Fibroblast of villous mesenchyme (primary cell): ENCODE measurements around the gene ANKRD61. TPM values are rescaled to one million over a fixed set of nuclear protein-coding genes. Genes with fewer than 3 reads are reported as not detected.
"Not testable (repeated sequence)": the region's sequence is repeated elsewhere in the genome, so short reads cannot be mapped to it uniquely, and the experiment has no call there.

Experiments
- DNase-seq: peaks from one replicate; pipeline ENCODE4 v3.0.0-alpha.2; 2010; ENCODE audit warnings: low read depth
- H3K4me3 ChIP-seq: 2 replicates; pipeline ENCODE4 v1.5.1; 2011; ENCODE audit warnings: low read depth, mild to moderate bottlenecking, low read length
- total RNA-seq: library from RNA; depleted of rRNA; stranded (reverse); fragments of >200 nt; gene quantifications from 2 replicates; pipeline ENCODE4 v1.2.3, GENCODE V29; 2012
- TF ChIP-seq, protein P1 (sequence below): IDR thresholded peaks from 2 replicates; pipeline ENCODE4 v1.5.1; 2012; ENCODE audit warnings: low read depth, mild to moderate bottlenecking, low read length; ENCODE audit not compliant: insufficient read depth

The ANKRD61 gene
- not detected in 2 replicates for total RNA-seq

DNA sequence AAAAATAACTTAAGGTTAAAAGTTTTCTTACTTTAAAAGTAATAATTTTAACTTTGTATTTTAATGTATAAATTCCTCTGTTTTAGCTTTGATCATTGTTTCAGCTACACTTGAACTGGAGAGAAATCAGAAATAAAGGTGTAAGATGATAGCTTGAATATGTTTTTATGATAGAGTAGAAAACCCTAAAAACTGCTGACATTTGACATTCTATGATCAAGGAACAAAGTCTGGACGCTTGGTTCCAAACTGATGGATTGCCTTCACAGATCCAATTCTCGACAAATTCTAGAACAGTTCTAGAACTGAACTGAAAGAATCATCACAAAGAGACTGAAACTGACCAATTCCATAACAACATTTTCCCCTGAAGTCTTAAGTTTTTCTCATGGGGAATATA lies at the start of gene ANKRD61:
TSS of gene ANKRD61 (plus strand) at position 389 of the 400 bp plus-strand sequence. CDS start at position 389, 0 bp downstream.
- TF ChIP-seq, protein P1, sequence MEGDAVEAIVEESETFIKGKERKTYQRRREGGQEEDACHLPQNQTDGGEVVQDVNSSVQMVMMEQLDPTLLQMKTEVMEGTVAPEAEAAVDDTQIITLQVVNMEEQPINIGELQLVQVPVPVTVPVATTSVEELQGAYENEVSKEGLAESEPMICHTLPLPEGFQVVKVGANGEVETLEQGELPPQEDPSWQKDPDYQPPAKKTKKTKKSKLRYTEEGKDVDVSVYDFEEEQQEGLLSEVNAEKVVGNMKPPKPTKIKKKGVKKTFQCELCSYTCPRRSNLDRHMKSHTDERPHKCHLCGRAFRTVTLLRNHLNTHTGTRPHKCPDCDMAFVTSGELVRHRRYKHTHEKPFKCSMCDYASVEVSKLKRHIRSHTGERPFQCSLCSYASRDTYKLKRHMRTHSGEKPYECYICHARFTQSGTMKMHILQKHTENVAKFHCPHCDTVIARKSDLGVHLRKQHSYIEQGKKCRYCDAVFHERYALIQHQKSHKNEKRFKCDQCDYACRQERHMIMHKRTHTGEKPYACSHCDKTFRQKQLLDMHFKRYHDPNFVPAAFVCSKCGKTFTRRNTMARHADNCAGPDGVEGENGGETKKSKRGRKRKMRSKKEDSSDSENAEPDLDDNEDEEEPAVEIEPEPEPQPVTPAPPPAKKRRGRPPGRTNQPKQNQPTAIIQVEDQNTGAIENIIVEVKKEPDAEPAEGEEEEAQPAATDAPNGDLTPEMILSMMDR, result no peak
- no peak for DNase-seq
- H3K4me3 ChIP-seq, result no peak within 1 kb of the TSS

DNA sequence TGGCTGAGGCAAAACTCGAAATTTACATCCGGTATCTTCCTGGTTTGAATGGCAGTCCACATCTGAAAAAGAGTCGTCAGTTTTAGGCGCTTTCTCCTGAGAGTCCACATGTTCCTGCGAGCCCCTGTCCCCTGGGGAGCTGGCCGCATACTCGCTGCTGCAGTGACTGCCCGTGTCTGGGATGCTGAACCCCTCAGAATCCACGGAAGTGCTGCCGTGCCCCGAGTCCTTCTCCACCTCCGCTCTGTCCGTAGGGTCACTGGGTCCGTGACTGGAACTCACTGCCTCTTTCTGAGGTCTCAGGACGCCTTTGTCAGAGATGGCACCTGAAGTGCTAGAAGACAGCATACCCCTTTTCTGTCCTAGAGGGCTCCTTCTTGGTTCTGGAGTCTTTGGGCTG lies 44.1 kb upstream of the ANKRD61 start:
- not testable (repeated sequence) for H3K4me3 ChIP-seq, DNase-seq

DNA sequence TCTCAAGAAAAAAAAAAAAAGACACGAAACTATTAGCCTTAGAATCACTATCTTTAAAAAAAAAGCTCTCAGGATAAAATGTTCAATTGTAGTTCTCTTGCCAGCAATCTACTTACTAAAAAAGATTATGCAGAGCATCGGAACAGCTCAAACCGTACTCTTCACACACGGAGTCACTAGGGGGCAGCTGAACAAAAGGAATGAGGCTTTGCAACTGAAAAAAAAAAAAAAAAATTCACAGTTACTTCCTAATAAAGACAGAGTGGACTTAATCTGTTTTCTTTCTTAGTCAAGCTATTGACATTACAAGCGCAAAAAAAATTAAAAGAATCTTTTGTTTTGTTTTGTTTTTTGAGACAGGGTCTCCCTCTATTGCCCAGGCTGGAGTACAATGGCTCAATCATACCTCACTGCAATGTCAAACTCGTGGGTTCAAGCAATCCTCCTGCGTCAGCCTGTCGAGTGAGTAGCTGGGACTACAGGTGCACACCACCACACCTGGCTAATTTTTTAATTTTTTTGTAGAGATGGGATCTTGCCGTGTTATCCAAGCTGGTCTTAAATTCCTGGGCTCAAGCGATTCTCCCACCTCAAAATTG lies 33.9 kb upstream of the ANKRD61 start:
- TF ChIP-seq, protein P1, result peak; percentile 68
- DNase-seq, result peak; percentile 74

DNA sequence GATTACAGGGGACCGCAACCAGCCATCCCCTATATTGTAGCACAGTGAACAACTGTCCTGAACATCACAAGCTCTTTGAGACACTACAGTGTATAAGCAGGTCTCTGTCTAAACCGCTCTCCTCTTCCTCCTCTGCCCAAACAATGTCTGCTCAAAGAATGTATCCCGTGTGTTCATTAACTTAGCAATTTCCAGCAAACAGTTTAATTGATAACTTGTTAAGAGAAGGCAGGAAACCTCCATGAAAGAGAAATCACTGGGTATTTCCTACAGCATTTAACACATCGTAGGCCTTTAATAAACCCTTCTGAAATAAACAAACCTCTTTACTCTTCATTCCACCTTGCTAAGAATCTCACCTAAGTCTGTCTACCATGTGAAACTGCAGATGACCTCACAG lies 23.8 kb upstream of the ANKRD61 start:
- TF ChIP-seq, protein P1, result no peak
- H3K4me3 ChIP-seq, result no peak overlapping the region
- no peak for DNase-seq

More for the DNA sequence above, 33.9 kb upstream of the ANKRD61 start:
- H3K4me3 ChIP-seq, result no peak overlapping the region

DNA sequence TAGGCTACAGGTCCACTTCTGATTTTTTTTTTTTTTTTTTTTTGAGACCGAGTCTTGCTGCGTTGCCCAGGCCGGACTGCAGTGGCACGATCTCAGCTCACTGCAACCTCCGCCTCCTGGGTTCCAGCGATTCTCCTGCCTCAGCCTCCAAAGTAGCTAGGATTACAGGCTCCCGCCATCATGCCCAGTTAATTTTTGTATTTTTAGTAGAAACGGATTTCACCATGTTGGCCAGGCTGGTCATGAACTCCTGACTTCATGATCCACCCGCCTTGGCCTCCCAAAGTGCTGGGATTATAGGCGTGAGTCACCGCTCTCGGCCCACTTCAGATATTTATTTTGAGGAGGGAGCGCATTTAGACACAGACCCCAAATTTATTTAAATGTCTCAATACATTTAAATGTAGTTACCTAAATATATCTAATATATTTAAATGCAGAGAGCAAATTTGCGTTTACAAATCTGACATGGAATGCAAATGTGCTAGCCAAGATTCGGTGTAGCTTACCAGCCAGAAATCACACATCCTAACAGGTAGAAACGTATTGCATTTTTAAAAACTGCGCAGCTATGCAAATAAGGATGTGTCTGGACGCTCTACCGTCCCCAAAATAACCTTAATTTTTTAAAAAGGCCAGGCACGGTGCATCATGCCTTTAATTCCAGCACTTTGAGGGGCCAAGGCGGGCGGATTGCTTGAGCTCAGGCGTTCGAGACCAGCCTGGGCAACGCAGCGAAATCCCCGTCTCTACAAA lies 23.2 kb upstream of the ANKRD61 start:
- DNase-seq, result peak; percentile 31

DNA sequence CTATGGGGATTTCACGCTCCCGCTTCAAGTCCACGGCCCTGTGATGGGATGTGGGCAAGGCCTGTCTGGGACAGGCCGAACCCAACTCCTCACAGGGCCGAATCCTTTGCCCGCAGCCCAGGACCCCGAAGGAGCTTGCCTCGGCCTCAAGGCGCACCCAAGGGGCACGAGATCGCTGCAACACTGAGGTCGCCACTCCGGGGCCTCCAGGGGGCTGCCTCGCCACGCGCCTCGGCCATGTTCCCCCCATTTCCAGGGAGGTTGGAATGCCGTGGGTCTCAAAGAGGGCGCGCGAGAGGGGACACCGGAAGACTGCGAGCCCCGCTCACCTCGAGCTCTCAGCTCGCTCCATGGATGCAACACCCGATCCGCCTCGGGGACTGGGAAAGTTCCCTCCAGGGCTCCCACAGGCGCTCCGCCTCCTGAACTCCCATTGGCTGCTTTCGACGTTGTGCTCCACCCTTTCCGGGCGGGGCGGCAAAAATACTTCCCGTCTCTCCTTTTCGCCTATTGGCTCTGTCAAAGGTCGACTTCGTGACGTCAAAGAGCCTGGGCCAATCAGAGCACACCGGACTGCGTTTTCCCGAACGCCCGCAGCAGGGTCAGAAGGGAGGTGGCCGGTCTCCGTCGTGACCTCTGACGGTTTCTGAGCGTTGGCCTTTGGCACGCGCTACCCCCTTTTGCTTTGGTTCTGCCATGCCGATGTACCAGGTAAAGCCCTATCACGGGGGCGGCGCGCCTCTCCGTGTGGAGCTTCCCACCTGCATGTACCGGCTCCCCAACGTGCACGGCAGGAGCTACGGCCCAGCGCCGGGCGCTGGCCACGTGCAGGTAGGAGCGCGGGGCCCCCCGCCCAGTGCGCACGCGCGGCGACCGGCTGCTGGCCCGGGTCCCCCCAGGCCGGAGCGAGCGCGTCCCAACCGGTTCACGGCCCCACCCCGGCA lies 22.2 kb upstream of the ANKRD61 start, which contains the start of the genes AIMP2 and PMS2:
TSS of gene AIMP2 (plus strand) at position 605 of the 944 bp plus-strand sequence. CDS start at position 697, 92 bp downstream.
TSS of gene PMS2 (minus strand) at position 382 of the 944 bp plus-strand sequence. CDS start at position 352, 30 bp downstream.
- TF ChIP-seq, protein P1, result no peak
- peak; percentile 99 for DNase-seq

More for the DNA sequence above, 23.2 kb upstream of the ANKRD61 start:
- peak overlapping the region; percentile 77 for H3K4me3 ChIP-seq

DNA sequence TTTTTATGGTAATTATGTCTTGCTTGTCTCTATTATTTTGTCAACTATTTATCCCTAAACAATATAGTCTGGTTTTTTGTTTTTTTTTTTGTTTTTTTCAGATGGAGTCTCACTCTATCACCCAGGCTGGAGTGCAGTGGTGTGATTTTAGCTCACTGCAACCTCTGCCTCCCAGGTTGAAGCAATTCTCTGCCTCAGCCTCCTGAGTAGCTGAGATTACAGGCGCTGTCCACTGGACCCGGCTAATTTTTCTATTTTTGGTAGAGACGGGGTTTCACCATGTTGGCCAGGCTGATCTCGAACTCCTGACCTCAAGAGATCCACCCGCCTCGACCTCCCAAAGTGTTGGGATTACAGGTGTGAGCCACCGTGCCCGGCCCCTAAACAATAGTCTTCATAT lies 20.8 kb upstream of the ANKRD61 start:
- H3K4me3 ChIP-seq, result peak overlapping the region; percentile 77
- not testable (repeated sequence) for DNase-seq

More for the DNA sequence above, 22.2 kb upstream of the ANKRD61 start, which contains the start of the genes AIMP2 and PMS2:
- peak within 1 kb of the TSS; percentile 77 for H3K4me3 ChIP-seq

DNA sequence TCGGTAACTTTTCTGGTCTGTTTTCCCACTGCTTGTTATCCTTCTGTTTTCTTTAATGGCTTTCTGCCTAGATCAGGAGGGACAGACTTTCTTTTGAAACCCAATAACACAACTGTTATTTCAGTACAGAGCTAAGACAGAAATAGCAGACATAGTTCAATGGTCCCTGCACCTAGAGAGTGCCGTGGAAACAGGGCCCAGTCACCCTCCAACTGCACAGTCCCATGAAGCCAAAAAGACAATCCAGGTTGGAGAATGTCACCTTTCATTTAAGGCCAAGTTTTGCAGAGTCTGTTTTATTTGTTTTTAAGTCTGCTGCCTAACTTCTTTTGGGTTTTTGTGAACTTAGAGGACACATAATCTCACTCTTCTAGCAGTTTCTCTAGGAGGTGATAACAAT lies 19.6 kb upstream of the ANKRD61 start:
- no peak overlapping the region for H3K4me3 ChIP-seq
- DNase-seq, result no peak
- TF ChIP-seq, protein P1, result no peak
